ENCODE results near the gene WDFY4.
"Not testable (repeated sequence)": the region's sequence is repeated elsewhere in the genome, so short reads cannot be mapped to it uniquely, and the experiment has no call there.

WDFY4 gene

GRCh38 chr10:48684792-48685623 lies at the start of gene WDFY4:
Gene WDFY4, plus strand, starts transcription at chr10:48684873. Its CDS starts 24,860 bp downstream, at chr10:48709733.
- no peak for DNase-seq

GRCh38 chr10:48634984-48635557 lies 49.6 kb upstream of the WDFY4 start:
- DNase-seq, result no peak

DNA sequence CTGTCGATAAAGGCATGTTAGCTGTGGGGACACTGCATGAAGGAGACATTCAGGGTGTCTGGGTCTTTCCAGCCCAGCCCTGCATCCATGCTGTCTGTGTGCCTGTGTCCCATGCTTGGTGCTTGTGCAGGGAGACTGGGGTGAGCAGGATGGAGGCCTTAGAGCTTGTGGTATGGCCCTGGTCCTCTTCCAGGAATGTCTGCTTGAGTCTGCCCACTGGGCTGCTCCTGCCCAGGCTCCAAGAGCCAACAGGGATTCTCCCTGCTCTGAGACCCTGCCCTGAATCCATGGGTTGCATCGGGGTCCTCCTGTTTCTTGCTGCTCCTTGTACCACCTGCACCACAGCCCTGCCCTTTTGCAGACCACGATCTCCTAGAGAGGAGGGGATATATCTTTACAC lies 48.4 kb upstream of the WDFY4 start:
- no peak for DNase-seq

- no peak for DNase-seq
These were observed 47.8 kb upstream of the WDFY4 start for GRCh38 chr10:48636901-48637300.

DNA sequence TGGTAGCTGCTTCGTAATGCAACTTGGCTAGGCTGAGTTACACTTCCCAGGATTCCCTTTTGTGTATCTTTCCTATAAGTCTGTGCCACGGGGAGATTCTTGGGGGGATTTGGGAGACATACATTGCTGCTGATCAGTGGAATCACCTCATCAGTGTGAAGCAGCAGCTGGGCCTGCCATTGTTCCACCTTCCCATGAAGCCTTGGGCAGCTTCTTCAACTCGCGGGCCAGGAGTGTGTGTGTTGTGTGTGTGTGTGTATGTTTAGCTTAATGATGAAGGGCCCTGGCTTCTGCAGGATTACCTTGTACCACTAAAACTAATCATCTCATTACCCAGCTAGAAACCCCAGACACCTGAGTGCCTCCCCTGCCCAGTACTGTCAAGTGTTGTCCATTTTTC lies 46.5 kb upstream of the WDFY4 start:
- DNase-seq, result no peak

GRCh38 chr10:48638739-48639527 lies 45.7 kb upstream of the WDFY4 start:
- no peak for DNase-seq

DNA sequence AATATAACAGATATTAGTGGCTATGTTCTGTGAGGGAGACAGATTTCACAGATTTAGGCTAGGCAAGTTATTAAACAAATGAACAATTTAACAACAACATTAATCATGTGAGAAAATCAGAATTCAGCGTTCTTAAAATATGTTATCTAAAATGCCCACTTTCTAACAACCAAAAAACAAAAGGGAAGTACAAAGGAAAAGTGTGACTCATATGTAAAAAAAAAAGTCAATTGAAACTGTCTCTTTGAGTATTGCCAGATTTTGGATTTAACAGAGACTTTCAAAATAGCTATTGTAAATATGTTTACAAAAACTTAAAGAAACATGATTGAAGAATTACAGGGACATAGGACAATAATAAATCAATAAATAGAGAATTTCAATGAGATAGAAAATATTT lies 45.0 kb upstream of the WDFY4 start:
- no peak for DNase-seq

GRCh38 chr10:48640326-48640725 lies 44.3 kb upstream of the WDFY4 start:
- DNase-seq, result no peak

DNA sequence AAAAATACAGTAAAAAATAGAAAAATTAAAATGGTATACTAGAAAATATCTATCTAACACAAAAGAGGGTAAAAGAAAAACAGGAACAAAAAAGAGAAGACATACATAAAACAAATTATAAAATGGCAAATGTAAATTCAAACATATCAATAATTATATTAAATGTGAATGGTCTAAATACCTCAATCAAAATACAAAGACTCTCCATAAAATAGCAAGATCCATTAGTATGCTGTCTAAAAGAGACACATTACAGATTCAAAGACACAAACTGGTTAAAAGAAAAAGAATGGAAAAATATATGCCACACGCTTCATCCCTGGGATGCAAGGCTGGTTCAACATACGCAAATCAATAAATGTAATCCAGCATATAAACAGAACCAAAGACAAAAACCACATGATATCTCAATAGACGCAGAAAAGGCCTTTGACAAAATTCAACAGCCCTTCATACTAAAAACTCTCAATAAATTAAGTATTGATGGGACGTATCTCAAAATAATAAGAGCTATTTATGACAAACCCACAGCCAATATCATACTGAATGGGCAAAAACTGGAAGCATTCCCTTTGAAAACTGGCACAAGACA lies 43.5 kb upstream of the WDFY4 start:
- DNase-seq, result not testable (repeated sequence)

- DNase-seq, result no peak
These were observed 39.1 kb upstream of the WDFY4 start for GRCh38 chr10:48645600-48645999.

- not testable (repeated sequence) for DNase-seq
These were observed 37.6 kb upstream of the WDFY4 start for GRCh38 chr10:48647073-48647472.

- no peak for DNase-seq
These were observed 36.3 kb upstream of the WDFY4 start for GRCh38 chr10:48648172-48648942.

DNA sequence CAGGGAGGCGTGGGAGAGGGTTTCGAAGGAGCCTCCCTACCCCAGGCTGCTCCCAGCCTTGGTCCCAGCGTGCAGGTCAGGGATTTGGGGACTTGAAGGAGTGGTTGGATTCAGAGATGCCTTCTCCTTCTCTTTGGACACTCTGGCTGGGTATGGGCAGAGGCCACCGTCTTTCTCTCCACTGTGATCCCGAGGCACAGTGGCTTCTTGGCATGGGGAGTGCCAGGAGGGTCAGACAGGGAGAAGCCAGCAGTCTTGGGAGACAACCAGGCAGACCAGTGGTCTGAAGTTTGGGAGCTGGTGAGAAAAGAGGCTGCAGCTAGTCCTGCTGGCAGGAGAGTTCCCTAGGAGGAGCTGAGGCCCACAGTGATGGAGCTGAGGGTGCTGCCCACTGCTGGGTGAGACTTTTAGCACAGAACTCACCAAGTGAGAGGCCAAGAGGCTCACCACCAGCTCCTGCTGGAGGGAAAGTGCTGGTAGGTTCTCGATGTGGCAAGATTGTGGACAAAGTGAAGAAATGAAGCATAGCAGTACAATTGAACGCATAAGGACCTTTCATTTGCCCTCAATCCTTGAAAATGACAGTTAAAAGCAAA lies 35.2 kb upstream of the WDFY4 start:
- DNase-seq, result no peak

- no peak for DNase-seq
These were observed 33.4 kb upstream of the WDFY4 start for GRCh38 chr10:48651293-48651692.

- no peak for DNase-seq
These were observed 32.8 kb upstream of the WDFY4 start for GRCh38 chr10:48651839-48652238.

GRCh38 chr10:48652344-48652743 lies 32.3 kb upstream of the WDFY4 start:
- DNase-seq, result no peak

GRCh38 chr10:48653347-48653746 lies 31.3 kb upstream of the WDFY4 start:
- DNase-seq, result no peak

DNA sequence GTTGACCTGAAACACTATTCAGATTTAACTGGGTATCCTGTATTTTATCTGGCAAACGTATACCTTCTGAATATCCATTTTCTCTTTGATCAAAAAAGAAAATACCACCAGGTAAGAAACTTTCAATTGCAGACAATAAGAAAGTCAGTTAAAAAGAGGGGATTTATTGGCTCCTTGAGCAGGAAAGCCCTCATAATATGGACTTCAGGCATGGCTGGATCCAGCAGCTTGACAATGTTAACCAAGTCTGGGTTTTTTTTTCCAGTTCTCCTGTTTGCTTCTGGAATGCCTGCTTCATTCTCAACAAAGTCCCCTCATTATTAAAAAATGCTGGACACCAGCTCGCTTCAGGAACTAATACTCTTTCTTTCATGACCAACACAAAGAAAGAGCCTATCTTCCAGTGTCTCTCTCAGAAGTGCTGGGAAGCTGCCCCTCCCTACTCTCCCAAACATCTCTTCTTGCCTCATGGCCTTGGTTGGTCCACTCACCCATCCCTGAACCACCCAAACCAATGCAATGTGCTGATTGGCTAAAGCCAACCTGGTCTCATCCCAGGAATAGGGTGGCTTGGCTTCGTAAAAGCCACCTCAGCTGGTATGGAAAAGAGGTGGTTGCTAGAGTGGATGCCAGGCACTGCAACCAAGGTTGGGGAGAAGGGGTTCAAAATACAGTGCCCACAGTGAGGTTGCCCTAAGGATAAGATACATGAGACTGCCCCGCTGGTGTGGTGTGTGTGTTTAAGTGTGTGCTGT lies 30.6 kb upstream of the WDFY4 start:
- DNase-seq, result no peak

- no peak for DNase-seq
These were observed 29.0 kb upstream of the WDFY4 start for GRCh38 chr10:48655411-48656240.

- DNase-seq, result peak; percentile 96
These were observed 28.3 kb upstream of the WDFY4 start for GRCh38 chr10:48656241-48656913.

Data from activated CD8-positive, alpha-beta memory T cell treated with anti-CD3 and anti-CD28 coated beads for 24 hours (primary cell).